Ammon's horn (tissue), 1 donor: ENCODE data around the gene MGAT4C.

ENCODE experiments used
- DNase-seq: peaks from one replicate; pipeline ENCODE4 v3.0.0-alpha.2; 2016; ENCODE audit warnings: low spot score

The MGAT4C gene

DNA sequence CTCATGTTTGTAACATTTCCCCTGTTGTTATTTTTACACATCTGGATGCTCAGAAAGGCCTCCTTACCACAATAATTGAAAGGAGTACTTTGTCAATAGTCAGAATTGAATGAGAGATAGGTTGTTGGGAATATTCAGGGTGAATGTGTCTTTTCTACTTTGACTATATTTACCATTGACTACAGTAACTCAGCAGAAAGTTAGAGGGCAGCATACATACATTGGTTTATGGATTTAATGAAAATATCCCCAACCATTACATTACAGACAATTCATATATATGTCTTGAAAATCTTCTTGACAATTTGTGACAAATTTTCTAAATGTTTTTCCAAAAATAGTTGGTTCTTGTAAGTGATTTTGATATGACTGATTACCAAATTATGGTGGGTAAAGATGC, 284.4 kb downstream of the MGAT4C start:
- no peak for DNase-seq

DNA sequence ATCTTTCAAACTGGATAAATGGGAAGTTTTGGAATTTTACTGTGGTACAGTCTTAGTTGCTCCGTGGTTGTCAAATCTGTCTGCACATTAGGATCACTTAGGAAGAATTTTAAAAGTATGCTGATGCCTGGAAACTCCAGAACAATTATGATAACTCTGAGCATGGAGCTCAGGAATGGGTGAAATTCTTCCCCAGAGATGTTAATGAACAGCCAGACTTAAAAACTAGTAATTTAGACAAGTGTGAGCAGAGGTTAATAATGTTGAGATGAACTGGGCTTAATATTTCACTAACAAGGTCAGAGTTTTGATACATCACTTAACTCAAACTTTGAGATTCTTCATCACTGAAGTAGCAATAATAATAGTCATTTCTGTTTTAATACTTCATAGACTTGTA, 287.6 kb downstream of the MGAT4C start:
- no peak for DNase-seq

- DNase-seq = no peak
These were observed 292.9 kb downstream of the MGAT4C start for GRCh38 chr12:85963326-85963725.

DNA sequence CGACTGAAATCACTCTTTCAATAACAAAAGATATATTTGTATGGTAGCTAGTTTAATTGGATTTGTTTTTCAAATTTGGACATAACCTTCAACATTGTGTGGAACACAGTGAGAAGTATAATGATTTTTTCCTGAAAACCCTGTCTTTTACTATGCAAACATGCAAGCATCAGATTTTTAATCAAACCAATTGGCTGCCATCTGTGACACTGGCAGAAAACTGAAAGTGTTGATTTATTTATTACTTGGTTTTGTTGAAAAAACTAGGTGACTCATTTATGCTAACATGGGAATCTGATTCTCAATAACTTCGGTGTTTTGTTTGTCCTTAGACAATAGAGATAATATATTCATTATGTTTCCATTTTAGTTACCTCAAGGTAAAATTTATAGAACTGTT, 300.1 kb downstream of the MGAT4C start:
- no peak for DNase-seq

DNA sequence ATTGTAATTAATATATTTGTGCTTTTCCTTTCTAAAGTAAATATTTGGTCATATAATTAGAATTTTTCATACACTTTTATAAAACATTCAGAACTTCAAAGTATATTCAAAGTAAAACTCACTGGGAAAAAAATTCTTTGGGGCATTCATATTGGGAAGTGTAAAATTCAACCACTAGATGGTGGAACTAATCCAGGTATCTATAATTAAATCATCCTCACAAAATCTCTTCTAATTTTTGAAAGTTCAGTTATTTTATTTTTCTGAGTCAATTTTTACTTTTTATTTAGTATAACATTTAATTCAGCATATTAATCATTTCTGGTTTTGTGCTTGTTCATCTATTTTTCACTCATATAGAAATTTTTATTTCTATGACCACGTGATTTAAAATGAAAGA, 301.1 kb downstream of the MGAT4C start:
- no peak for DNase-seq

DNA sequence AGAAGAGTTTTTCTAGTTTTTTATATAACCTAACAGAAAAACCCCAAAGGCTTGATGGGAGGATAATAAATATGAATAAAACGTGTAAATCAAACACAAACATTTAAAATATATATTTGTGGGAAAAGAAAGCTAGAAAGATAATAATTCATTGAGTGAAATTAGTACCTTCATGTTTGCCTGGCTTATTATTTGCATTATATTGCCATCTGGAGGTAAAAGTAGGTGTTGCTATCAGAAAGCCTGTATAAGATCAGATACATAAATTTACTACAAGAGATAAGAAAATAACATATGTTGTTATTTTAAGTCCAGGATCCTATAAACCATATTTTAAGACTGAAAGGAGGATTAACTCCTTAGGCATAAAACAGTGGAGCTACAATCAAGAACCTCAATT, 304.4 kb downstream of the MGAT4C start:
- DNase-seq = no peak

DNA sequence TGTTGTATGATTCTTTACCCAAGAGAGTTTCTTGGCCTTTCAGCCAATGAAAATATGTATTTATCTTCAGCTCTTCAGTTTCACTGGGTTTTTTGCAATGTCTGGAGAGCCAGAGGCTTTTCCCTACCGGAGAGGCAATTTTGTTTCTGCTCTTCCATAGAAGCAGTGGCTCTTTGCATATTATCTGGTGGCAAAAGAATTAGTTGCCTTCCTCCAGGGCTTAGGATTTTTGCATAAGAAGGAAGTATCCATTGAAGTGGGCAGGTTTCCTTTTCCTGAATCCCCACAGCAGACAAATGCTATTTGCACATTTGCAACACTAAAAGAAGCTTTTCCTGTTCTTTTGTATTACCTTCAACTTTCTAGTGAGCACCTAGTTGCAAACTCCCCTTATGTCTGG, 306.9 kb downstream of the MGAT4C start:
- no peak for DNase-seq

DNA sequence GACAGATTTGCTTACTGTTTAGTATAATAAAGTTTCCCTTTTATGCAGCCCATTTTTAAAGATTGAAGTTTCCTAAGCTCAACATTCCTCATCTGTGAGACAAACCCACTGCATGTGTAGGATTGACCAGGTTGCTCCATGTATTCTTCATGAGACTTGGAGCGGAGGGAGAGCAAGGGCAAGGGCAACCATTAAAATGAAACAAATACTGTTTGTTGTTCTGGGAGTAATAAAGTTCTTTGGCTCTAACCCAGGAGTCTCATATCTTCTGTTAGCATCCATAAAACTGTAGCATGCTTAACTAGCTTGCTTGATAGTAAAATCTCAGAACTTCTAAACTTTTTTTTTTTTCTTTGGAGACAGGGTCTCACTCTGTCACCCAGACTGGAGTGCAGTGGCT, 307.9 kb downstream of the MGAT4C start:
- DNase-seq = no peak

- DNase-seq = no peak
These were observed 308.9 kb downstream of the MGAT4C start for GRCh38 chr12:85947286-85947685.

- DNase-seq = no peak
These were observed 309.8 kb downstream of the MGAT4C start for GRCh38 chr12:85946375-85946774.

- no peak for DNase-seq
These were observed 329.0 kb downstream of the MGAT4C start for GRCh38 chr12:85927166-85927565.

DNA sequence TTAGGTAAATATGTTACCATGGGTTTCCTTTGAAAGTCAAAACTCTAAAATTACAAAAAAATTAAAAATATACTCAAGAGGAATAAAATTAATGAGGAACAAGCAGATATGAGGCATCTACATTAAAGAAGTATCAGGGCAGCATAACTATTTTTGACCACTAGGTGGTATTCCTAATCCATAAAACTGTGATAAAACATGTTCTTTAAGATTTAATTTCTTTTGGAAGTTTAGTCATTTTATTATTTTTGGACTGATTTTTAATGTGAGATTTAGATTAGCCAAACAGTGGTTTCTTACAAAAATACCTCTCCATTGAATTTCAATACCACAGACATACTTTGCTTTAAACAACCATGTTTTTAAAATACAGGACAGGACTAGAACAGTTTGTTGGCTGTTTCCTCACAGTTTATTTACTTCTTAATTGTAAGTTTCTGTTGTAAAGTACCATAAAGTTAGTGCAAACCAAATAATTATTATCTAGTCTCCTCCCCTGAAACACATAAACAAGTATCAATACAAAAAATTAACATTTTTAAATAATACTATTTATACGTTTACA, 332.3 kb downstream of the MGAT4C start:
- peak; percentile 10 for DNase-seq

DNA sequence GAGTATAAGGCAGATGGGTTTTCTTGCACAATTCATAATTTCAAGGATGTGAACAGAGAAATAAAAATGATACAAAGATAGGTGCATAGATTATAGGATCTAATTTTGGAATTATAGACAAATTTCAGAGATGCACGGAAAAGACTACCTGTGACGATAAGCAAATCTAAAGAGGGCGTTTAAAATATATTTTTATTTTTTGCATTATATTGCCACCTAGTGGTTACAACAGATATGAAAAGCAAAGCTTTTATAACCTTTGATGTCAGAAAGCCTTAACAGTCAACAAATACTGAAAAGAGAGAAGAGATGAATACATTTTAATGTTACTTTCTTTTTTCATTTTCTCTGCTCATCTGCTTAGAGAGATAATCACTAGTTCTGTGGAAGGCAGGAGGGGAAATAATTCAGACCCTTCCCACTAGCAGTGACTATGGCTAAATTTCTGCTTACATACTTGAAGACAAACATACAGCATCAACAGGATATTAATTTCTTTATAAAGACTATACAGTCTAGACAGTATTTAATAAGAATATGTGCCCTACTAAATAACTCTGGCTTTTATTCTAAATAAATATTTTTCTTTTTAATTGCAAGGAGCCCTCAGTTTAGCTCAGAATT, 335.8 kb downstream of the MGAT4C start:
- DNase-seq = no peak
